ENCODE measurements around the gene KATNIP. TPM values are rescaled to one million over a fixed set of nuclear protein-coding genes. Genes with fewer than 3 reads are reported as not detected.
A peak's percentile ranks its signal among the peaks of the same experiment; 100 is the strongest.

The KATNIP gene
- total RNA-seq, 4 donors from 2014 or later, result 27.5 to 59.5 (median 37.5) TPM

GRCh38 chr16:27539120-27539519 lies 10.8 kb upstream of the KATNIP start:
- Histone ChIP-seq H3K4me3 (no peak overlapping the region), H3K4me1 (no peaks in the 10 kb centered on the region), H3K27me3 (no peaks in the 10 kb centered on the region), H3K36me3 (peaks cover 0 to 94% (median 0%) of the 10 kb centered on the region in 3 donors), H3K27ac (no peak overlapping the region), H3K9me3 (no peaks in the 10 kb centered on the region)
- no peak for TF ChIP-seq POLR2A (IDR thresholded peaks at IDR 0.05)
- TF ChIP-seq CTCF (IDR thresholded peaks at IDR 0.05), result no peak
- no peak for DNase-seq

GRCh38 chr16:27539636-27540035 lies 10.3 kb upstream of the KATNIP start:
- DNase-seq, result no peak
- Histone ChIP-seq H3K27ac (no peak overlapping the region), H3K4me3 (no peak overlapping the region), H3K9me3 (no peaks in the 10 kb centered on the region), H3K4me1 (no peaks in the 10 kb centered on the region), H3K36me3 (peaks cover 0 to 94% (median 0%) of the 10 kb centered on the region in 3 donors), H3K27me3 (no peaks in the 10 kb centered on the region)
- no peak for TF ChIP-seq POLR2A (IDR thresholded peaks at IDR 0.05)
- no peak for TF ChIP-seq CTCF (IDR thresholded peaks at IDR 0.05)

- H3K4me1 ChIP-seq, result peaks cover 0 to 24% (median 5%) of the 10 kb centered on the region in 4 donors
- no peaks in the 10 kb centered on the region for H3K9me3 ChIP-seq
- no peak overlapping the region for H3K4me3 ChIP-seq
- H3K27ac ChIP-seq, result no peak overlapping the region
- DNase-seq, result no peak
- no peak for TF ChIP-seq CTCF (IDR thresholded peaks at IDR 0.05)
- TF ChIP-seq POLR2A (IDR thresholded peaks at IDR 0.05), result no peak
- H3K36me3 ChIP-seq, result peaks cover 0 to 68% (median 0%) of the 10 kb centered on the region in 3 donors
- no peaks in the 10 kb centered on the region for H3K27me3 ChIP-seq
These were observed 6.1 kb upstream of the KATNIP start for GRCh38 chr16:27543801-27544200.

- Histone ChIP-seq H3K9me3 (no peaks in the 10 kb centered on the region), H3K4me3 (no peak overlapping the region), H3K27ac (no peak overlapping the region), H3K36me3 (peaks cover 0 to 61% (median 0%) of the 10 kb centered on the region in 3 donors), H3K27me3 (no peaks in the 10 kb centered on the region), H3K4me1 (peaks cover 0 to 26% (median 7%) of the 10 kb centered on the region in 4 donors)
- no peak for DNase-seq
- TF ChIP-seq CTCF (IDR thresholded peaks at IDR 0.05) (no peak), POLR2A (IDR thresholded peaks at IDR 0.05) (no peak)
These were observed 5.3 kb upstream of the KATNIP start for GRCh38 chr16:27544671-27545070.

GRCh38 chr16:27547134-27547533 lies 2.8 kb upstream of the KATNIP start:
- H3K27me3 ChIP-seq, result no peaks in the 10 kb centered on the region
- H3K4me3 ChIP-seq, result no peak overlapping the region
- TF ChIP-seq CTCF (IDR thresholded peaks at IDR 0.05) (no peak), POLR2A (IDR thresholded peaks at IDR 0.05) (no peak)
- peaks cover 0 to 26% (median 9%) of the 10 kb centered on the region in 4 donors for H3K4me1 ChIP-seq
- no peak overlapping the region for H3K27ac ChIP-seq
- H3K36me3 ChIP-seq, result peaks cover 0 to 37% (median 0%) of the 10 kb centered on the region in 3 donors
- no peaks in the 10 kb centered on the region for H3K9me3 ChIP-seq
- DNase-seq, result peak in 1 of 3 donors; percentile 50

GRCh38 chr16:27547851-27548250 lies 2.1 kb upstream of the KATNIP start:
- H3K4me1 ChIP-seq, result peaks cover 0 to 26% (median 9%) of the 10 kb centered on the region in 4 donors
- peaks cover 0 to 29% (median 0%) of the 10 kb centered on the region in 3 donors for H3K36me3 ChIP-seq
- no peak overlapping the region for H3K27ac ChIP-seq
- TF ChIP-seq CTCF (IDR thresholded peaks at IDR 0.05) (no peak), POLR2A (IDR thresholded peaks at IDR 0.05) (no peak)
- H3K4me3 ChIP-seq, result no peak overlapping the region
- no peak for DNase-seq
- no peaks in the 10 kb centered on the region for H3K27me3 ChIP-seq
- H3K9me3 ChIP-seq, result no peaks in the 10 kb centered on the region

All from Peyer's patch (tissue), 4 donors.